Peyer's patch (tissue), 4 donors: ENCODE measurements around the gene BCKDK. TPM values are rescaled to one million over a fixed set of nuclear protein-coding genes. Genes with fewer than 3 reads are reported as not detected.
A peak's percentile ranks its signal among the peaks of the same experiment; 100 is the strongest.

Source experiments
- DNase-seq, 3 donors: peaks; one replicate each; pipeline ENCODE4 v3.0.0-alpha.2; 2017 to 2019
- H3K27ac ChIP-seq, 4 donors: fragments of 200-600 bp; sonication (generic); one replicate each; pipeline ENCODE4 v1.5.1; 2016 to 2019
- H3K27me3 ChIP-seq, 2 donors: fragments of 200-600 bp; sonication (generic); one replicate each; pipeline ENCODE4 v1.5.1; 2019
- H3K36me3 ChIP-seq, 3 donors: fragments of 200-600 bp; sonication (generic); one replicate each; pipeline ENCODE4 v1.5.1; 2016 to 2019
- H3K4me1 ChIP-seq, 4 donors: fragments of 200-600 bp; sonication (generic); one replicate each; pipeline ENCODE4 v1.5.1; 2016 to 2019
- H3K4me3 ChIP-seq, 4 donors: fragments of 200-600 bp; sonication (generic); 1 replicate in 3 of 4; 2 replicates in 1 of 4; pipeline ENCODE4 v1.5.1; 2016 to 2019; ENCODE audit warnings: mild to moderate bottlenecking in 1 of 4
- H3K9me3 ChIP-seq, 4 donors: fragments of 200-600 bp; sonication (generic); one replicate each; pipeline ENCODE4 v1.5.1; 2016 to 2019; ENCODE audit warnings: mild to moderate bottlenecking in 1 of 4
- CTCF ChIP-seq, 6 experiments: fragments of 450-650 bp in 4 of 6; fragments of 200-600 bp in 2 of 6; sonication (generic) in 1 of 6; IDR thresholded peaks; one replicate each; pipeline ENCODE4 v1.5.1; 2017 to 2019; ENCODE audit warnings: antibody characterized with exemption in 6 of 6, mild to moderate bottlenecking in 3 of 6, moderate library complexity in 1 of 6
- POLR2A ChIP-seq, 2 donors: fragments of 450-650 bp; IDR thresholded peaks; one replicate each; pipeline ENCODE4 v1.5.1; 2017; ENCODE audit warnings: antibody characterized with exemption in 2 of 2, mild to moderate bottlenecking in 2 of 2, moderate library complexity in 2 of 2
- total RNA-seq, 4 donors: library from RNA; depleted of rRNA; stranded (reverse); fragments of >200 nt; gene quantifications; one replicate each; pipeline ENCODE4 v1.1.0, GENCODE V29; 2016

The BCKDK gene
- total RNA-seq, 4 donors from 2014 or later = 30.5 to 71.4 (median 41.8) TPM

GRCh38 chr16:31078597-31079341 is 29.4 kb upstream of the BCKDK start:
- no peak for DNase-seq
- Histone ChIP-seq H3K4me3 (no peak overlapping the region), H3K9me3 (no peaks in the 10 kb centered on the region), H3K27me3 (no peaks in the 10 kb centered on the region), H3K36me3 (peaks cover 0 to 68% (median 0%) of the 10 kb centered on the region in 3 donors), H3K4me1 (peaks cover 0 to 32% (median 2%) of the 10 kb centered on the region in 4 donors), H3K27ac (no peak overlapping the region)
- TF ChIP-seq POLR2A (IDR thresholded peaks at IDR 0.05) = no peak
- TF ChIP-seq CTCF (IDR thresholded peaks at IDR 0.05) = no peak

GRCh38 chr16:31079342-31079944 is 28.7 kb upstream of the BCKDK start:
- peaks cover 0 to 31% (median 2%) of the 10 kb centered on the region in 4 donors for H3K4me1 ChIP-seq
- peaks cover 0 to 68% (median 0%) of the 10 kb centered on the region in 3 donors for H3K36me3 ChIP-seq
- DNase-seq = no peak
- H3K27me3 ChIP-seq = no peaks in the 10 kb centered on the region
- no peak overlapping the region for H3K27ac ChIP-seq
- H3K9me3 ChIP-seq = no peaks in the 10 kb centered on the region
- no peak overlapping the region for H3K4me3 ChIP-seq
- TF ChIP-seq CTCF (IDR thresholded peaks at IDR 0.05) (no peak), POLR2A (IDR thresholded peaks at IDR 0.05) (no peak)

GRCh38 chr16:31080035-31080629 is 28.1 kb upstream of the BCKDK start:
- H3K4me3 ChIP-seq = no peak overlapping the region
- peaks cover 0 to 24% (median 2%) of the 10 kb centered on the region in 4 donors for H3K4me1 ChIP-seq
- peaks cover 0 to 72% (median 0%) of the 10 kb centered on the region in 3 donors for H3K36me3 ChIP-seq
- H3K27me3 ChIP-seq = no peaks in the 10 kb centered on the region
- peak in 1 of 3 donors; percentile 45 for DNase-seq
- H3K9me3 ChIP-seq = no peaks in the 10 kb centered on the region
- no peak for TF ChIP-seq CTCF (IDR thresholded peaks at IDR 0.05)
- no peak for TF ChIP-seq POLR2A (IDR thresholded peaks at IDR 0.05)
- no peak overlapping the region for H3K27ac ChIP-seq

GRCh38 chr16:31080756-31081419 is 27.3 kb upstream of the BCKDK start:
- H3K4me3 ChIP-seq = no peak overlapping the region
- peaks cover 0 to 19% (median 0%) of the 10 kb centered on the region in 4 donors for H3K4me1 ChIP-seq
- TF ChIP-seq CTCF (IDR thresholded peaks at IDR 0.05) (no peak), POLR2A (IDR thresholded peaks at IDR 0.05) (no peak)
- peaks cover 0 to 74% (median 0%) of the 10 kb centered on the region in 3 donors for H3K36me3 ChIP-seq
- no peaks in the 10 kb centered on the region for H3K9me3 ChIP-seq
- DNase-seq = peak in 1 of 3 donors; percentile 44
- no peaks in the 10 kb centered on the region for H3K27me3 ChIP-seq
- no peak overlapping the region for H3K27ac ChIP-seq
